GM23338 (cell line): ENCODE data around the gene JPH3.

Experiments used
- CREB1 ChIP-seq: fragments of 250-450 bp; sonication (Bioruptor Pico); IDR thresholded peaks from 2 replicates; pipeline ENCODE4 v1.5.0; 2020; ENCODE audit warnings: low read depth, mild to moderate bottlenecking, moderate library complexity
- EZH2 ChIP-seq: fragments of 200-600 bp; sonication (generic); IDR thresholded peaks from one replicate; pipeline ENCODE4 v1.8.0; 2017; ENCODE audit warnings: antibody characterized with exemption, mild to moderate bottlenecking, low read depth; ENCODE audit not compliant: unreplicated experiment
- EZH2phosphoT487 ChIP-seq: fragments of 200-600 bp; sonication (generic); IDR thresholded peaks from one replicate; pipeline ENCODE4 v1.8.1; 2018; ENCODE audit warnings: antibody characterized with exemption; ENCODE audit not compliant: unreplicated experiment
- JUNB ChIP-seq: IDR thresholded peaks from one replicate; pipeline ENCODE4 v1.6.1; 2016; ENCODE audit warnings: antibody characterized with exemption; ENCODE audit not compliant: unreplicated experiment
- POLR2AphosphoS5 ChIP-seq: IDR thresholded peaks from 2 replicates; pipeline ENCODE4 v1.6.1; 2016; ENCODE audit warnings: antibody characterized with exemption, low read depth
- STAT1 ChIP-seq: IDR thresholded peaks from one replicate; pipeline ENCODE4 v1.6.1; 2016; ENCODE audit warnings: antibody characterized with exemption; ENCODE audit not compliant: unreplicated experiment
- TF ChIP-seq, protein P1 (sequence below), 2 experiments: fragments of 200-600 bp in 1 of 2; sonication (generic) in 1 of 2; conservative IDR thresholded peaks; 2 replicates each; pipeline versions ENCODE4 v1.5.1 to v1.6.1; 2016 to 2017; ENCODE audit warnings: antibody characterized with exemption in 2 of 2, low read depth in 2 of 2, mild to moderate bottlenecking in 2 of 2, moderate library complexity in 1 of 2
- TF ChIP-seq, protein P2 (sequence below): IDR thresholded peaks from one replicate; pipeline ENCODE4 v1.6.1; 2018; ENCODE audit warnings: antibody characterized with exemption; ENCODE audit not compliant: unreplicated experiment
- TF ChIP-seq, protein P3 (sequence below): fragments of 250-450 bp; sonication (Bioruptor Pico); IDR thresholded peaks from 2 replicates; pipeline ENCODE4 v1.5.0; 2020; ENCODE audit warnings: mild to moderate bottlenecking, moderate library complexity

DNA sequence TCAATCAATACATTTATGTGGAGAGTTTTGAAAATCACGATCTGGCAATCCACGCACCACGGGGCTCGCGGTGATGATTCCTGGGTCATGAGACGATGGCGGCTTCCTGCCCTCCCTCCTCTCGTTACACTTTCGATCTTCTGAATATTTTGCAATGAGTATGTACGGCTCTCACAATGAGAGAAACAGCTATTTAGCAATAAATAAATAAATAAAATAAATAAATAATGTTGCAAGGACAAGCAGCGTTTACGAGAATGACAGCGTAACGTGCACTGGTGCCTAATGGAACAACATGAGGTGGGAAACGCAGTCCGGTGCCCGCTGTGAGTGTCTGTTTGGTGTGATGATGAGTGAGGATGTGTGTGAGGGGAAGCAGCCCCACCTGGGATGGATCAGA is 46.7 kb upstream of the JPH3 start:
- TF ChIP-seq, protein P1, sequence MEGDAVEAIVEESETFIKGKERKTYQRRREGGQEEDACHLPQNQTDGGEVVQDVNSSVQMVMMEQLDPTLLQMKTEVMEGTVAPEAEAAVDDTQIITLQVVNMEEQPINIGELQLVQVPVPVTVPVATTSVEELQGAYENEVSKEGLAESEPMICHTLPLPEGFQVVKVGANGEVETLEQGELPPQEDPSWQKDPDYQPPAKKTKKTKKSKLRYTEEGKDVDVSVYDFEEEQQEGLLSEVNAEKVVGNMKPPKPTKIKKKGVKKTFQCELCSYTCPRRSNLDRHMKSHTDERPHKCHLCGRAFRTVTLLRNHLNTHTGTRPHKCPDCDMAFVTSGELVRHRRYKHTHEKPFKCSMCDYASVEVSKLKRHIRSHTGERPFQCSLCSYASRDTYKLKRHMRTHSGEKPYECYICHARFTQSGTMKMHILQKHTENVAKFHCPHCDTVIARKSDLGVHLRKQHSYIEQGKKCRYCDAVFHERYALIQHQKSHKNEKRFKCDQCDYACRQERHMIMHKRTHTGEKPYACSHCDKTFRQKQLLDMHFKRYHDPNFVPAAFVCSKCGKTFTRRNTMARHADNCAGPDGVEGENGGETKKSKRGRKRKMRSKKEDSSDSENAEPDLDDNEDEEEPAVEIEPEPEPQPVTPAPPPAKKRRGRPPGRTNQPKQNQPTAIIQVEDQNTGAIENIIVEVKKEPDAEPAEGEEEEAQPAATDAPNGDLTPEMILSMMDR (conservative IDR thresholded peaks at IDR 0.05; ENCODE audit: low read depth in 2 of 2), result no peak
- TF ChIP-seq EZH2 (no peak), POLR2AphosphoS5 (no peak), CREB1 (no peak), JUNB (no peak), EZH2phosphoT487 (no peak), STAT1 (no peak)
- TF ChIP-seq, protein P2, sequence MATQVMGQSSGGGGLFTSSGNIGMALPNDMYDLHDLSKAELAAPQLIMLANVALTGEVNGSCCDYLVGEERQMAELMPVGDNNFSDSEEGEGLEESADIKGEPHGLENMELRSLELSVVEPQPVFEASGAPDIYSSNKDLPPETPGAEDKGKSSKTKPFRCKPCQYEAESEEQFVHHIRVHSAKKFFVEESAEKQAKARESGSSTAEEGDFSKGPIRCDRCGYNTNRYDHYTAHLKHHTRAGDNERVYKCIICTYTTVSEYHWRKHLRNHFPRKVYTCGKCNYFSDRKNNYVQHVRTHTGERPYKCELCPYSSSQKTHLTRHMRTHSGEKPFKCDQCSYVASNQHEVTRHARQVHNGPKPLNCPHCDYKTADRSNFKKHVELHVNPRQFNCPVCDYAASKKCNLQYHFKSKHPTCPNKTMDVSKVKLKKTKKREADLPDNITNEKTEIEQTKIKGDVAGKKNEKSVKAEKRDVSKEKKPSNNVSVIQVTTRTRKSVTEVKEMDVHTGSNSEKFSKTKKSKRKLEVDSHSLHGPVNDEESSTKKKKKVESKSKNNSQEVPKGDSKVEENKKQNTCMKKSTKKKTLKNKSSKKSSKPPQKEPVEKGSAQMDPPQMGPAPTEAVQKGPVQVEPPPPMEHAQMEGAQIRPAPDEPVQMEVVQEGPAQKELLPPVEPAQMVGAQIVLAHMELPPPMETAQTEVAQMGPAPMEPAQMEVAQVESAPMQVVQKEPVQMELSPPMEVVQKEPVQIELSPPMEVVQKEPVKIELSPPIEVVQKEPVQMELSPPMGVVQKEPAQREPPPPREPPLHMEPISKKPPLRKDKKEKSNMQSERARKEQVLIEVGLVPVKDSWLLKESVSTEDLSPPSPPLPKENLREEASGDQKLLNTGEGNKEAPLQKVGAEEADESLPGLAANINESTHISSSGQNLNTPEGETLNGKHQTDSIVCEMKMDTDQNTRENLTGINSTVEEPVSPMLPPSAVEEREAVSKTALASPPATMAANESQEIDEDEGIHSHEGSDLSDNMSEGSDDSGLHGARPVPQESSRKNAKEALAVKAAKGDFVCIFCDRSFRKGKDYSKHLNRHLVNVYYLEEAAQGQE, result no peak
- TF ChIP-seq, protein P3, sequence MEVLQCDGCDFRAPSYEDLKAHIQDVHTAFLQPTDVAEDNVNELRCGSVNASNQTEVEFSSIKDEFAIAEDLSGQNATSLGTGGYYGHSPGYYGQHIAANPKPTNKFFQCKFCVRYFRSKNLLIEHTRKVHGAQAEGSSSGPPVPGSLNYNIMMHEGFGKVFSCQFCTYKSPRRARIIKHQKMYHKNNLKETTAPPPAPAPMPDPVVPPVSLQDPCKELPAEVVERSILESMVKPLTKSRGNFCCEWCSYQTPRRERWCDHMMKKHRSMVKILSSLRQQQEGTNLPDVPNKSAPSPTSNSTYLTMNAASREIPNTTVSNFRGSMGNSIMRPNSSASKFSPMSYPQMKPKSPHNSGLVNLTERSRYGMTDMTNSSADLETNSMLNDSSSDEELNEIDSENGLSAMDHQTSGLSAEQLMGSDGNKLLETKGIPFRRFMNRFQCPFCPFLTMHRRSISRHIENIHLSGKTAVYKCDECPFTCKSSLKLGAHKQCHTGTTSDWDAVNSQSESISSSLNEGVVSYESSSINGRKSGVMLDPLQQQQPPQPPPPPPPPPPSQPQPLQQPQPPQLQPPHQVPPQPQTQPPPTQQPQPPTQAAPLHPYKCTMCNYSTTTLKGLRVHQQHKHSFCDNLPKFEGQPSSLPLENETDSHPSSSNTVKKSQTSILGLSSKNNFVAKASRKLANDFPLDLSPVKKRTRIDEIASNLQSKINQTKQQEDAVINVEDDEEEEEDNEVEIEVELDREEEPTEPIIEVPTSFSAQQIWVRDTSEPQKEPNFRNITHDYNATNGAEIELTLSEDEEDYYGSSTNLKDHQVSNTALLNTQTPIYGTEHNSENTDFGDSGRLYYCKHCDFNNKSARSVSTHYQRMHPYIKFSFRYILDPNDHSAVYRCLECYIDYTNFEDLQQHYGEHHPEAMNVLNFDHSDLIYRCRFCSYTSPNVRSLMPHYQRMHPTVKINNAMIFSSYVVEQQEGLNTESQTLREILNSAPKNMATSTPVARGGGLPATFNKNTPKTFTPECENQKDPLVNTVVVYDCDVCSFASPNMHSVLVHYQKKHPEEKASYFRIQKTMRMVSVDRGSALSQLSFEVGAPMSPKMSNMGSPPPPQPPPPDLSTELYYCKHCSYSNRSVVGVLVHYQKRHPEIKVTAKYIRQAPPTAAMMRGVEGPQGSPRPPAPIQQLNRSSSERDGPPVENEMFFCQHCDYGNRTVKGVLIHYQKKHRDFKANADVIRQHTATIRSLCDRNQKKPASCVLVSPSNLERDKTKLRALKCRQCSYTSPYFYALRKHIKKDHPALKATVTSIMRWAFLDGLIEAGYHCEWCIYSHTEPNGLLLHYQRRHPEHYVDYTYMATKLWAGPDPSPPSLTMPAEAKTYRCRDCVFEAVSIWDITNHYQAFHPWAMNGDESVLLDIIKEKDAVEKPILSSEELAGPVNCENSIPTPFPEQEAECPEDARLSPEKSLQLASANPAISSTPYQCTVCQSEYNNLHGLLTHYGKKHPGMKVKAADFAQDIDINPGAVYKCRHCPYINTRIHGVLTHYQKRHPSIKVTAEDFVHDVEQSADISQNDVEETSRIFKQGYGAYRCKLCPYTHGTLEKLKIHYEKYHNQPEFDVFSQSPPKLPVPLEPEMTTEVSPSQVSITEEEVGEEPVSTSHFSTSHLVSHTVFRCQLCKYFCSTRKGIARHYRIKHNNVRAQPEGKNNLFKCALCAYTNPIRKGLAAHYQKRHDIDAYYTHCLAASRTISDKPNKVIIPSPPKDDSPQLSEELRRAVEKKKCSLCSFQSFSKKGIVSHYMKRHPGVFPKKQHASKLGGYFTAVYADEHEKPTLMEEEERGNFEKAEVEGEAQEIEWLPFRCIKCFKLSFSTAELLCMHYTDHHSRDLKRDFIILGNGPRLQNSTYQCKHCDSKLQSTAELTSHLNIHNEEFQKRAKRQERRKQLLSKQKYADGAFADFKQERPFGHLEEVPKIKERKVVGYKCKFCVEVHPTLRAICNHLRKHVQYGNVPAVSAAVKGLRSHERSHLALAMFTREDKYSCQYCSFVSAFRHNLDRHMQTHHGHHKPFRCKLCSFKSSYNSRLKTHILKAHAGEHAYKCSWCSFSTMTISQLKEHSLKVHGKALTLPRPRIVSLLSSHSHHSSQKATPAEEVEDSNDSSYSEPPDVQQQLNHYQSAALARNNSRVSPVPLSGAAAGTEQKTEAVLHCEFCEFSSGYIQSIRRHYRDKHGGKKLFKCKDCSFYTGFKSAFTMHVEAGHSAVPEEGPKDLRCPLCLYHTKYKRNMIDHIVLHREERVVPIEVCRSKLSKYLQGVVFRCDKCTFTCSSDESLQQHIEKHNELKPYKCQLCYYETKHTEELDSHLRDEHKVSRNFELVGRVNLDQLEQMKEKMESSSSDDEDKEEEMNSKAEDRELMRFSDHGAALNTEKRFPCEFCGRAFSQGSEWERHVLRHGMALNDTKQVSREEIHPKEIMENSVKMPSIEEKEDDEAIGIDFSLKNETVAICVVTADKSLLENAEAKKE (CRISPR knock-in tag), result no peak
